Gastroesophageal sphincter (tissue), 4 donors: ENCODE results near the gene PRKAR1B. TPM values are rescaled to one million over a fixed set of nuclear protein-coding genes. Genes with fewer than 3 reads are reported as not detected.

Experiments used
- ATAC-seq: fragments of 150-250 bp; one replicate; pipeline ENCODE4 v1.9.1; 2016; ENCODE audit warnings: mild to moderate bottlenecking, moderate library complexity
- H3K27ac ChIP-seq, 4 donors: fragments of 200-600 bp; sonication (generic) in 3 of 4; 1 replicate in 3 of 4; 2 replicates in 1 of 4; pipeline ENCODE4 v1.5.1; 2016 to 2019
- H3K27me3 ChIP-seq: fragments of 200-600 bp; sonication (generic); one replicate; pipeline ENCODE4 v1.5.1; 2019
- H3K36me3 ChIP-seq, 2 donors: fragments of 200-600 bp; sonication (generic); one replicate each; pipeline ENCODE4 v1.5.1; 2019; ENCODE audit warnings: control low read depth in 1 of 2
- H3K4me1 ChIP-seq, 3 donors: fragments of 200-600 bp; sonication (generic); 1 replicate in 2 of 3; 2 replicates in 1 of 3; pipeline ENCODE4 v1.5.1; 2016 to 2019; ENCODE audit warnings: control low read depth in 2 of 3
- H3K4me3 ChIP-seq, 2 donors: fragments of 200-600 bp; sonication (generic); one replicate each; pipeline ENCODE4 v1.5.1; 2019; ENCODE audit warnings: mild to moderate bottlenecking in 1 of 2, moderate library complexity in 1 of 2
- H3K9me3 ChIP-seq, 3 donors: fragments of 200-600 bp; sonication (generic); one replicate each; pipeline ENCODE4 v1.5.1; 2017 to 2019; ENCODE audit warnings: control low read depth in 2 of 3
- EP300 ChIP-seq: sonication (generic); formaldehyde crosslinking; IDR thresholded peaks from one replicate; pipeline ENCODE4 v1.6.1; 2017; ENCODE audit warnings: antibody characterized with exemption, mild to moderate bottlenecking
- POLR2A ChIP-seq, 2 donors: fragments of 450-650 bp; IDR thresholded peaks; one replicate each; pipeline ENCODE4 v1.6.1; 2017; ENCODE audit warnings: antibody characterized with exemption in 2 of 2, mild to moderate bottlenecking in 2 of 2, moderate library complexity in 1 of 2
- POLR2AphosphoS5 ChIP-seq: sonication (generic); formaldehyde crosslinking; IDR thresholded peaks from one replicate; pipeline ENCODE4 v1.6.1; 2017; ENCODE audit warnings: antibody characterized with exemption
- WGBS, 2 donors: methylation state at CpG; one replicate each; pipeline ENCODE4 v1.1.5; 2018; ENCODE audit warnings: low coverage in 1 of 2; 5-methylcytosine and 5-hydroxymethylcytosine counted together
- total RNA-seq, 4 donors: library from RNA; depleted of rRNA; stranded (reverse); fragments of >200 nt; gene quantifications; one replicate each; pipeline ENCODE4 v1.1.0, GENCODE V29; 2016
- TF ChIP-seq, protein P1 (sequence below), 4 experiments: fragments of 200-600 bp in 2 of 4; fragments of 450-650 bp in 2 of 4; sonication (generic) in 1 of 4; IDR thresholded peaks; one replicate each; pipeline ENCODE4 v1.5.1; 2017 to 2019; ENCODE audit warnings: antibody characterized with exemption in 4 of 4, mild to moderate bottlenecking in 2 of 4, moderate library complexity in 2 of 4

Gene PRKAR1B
- total RNA-seq, 4 donors from 2014 or later, result 11.6 to 39.1 (median 24.8) TPM

DNA sequence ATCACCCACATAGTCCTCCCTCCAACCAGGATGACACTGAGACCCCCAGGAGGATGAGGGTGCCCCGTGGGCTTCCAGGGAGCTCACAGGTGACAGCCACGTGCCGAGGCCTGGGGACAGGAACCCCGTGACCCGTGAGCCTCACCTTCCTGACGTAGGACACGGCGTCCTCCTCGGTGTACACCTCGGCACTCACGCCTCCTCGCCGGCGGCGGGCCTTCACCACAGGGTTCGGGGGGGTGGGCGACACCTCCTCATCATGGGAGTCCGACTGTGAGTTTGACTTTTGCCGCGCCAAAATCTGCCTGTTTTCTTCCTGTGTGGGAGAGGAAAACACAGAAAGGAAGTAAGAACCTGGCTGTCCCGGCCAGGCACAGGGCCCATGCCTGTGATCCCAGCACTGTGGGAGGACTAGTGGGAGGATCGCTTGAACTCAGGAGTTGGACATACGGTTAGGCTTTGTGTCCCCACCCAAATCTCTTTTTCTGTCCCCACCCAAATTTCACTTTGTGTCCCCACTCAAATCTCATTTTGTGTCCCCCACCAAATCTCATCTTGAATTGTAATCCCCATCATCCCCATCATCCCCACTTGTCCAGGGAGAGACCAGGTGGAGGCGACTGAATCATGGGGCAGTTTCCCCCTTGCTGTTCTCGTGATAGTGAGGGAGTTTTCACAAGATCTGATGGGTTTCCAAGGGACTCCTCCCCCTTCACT is 46.5 kb downstream of the PRKAR1B start:
- Histone ChIP-seq H3K4me1 (peaks cover 0 to 1% (median 0%) of the 10 kb centered on the region in 3 donors), H3K9me3 (peaks cover 0 to 3% (median 2%) of the 10 kb centered on the region in 3 donors), H3K27ac (no peak overlapping the region), H3K27me3 (no peaks in the 10 kb centered on the region), H3K4me3 (no peak overlapping the region), H3K36me3 (peaks cover 0 to 41% of the 10 kb centered on the region in 2 donors)
- TF ChIP-seq POLR2A (IDR thresholded peaks at IDR 0.05) (no peak), EP300 (no peak), POLR2AphosphoS5 (no peak)
- TF ChIP-seq, protein P1, sequence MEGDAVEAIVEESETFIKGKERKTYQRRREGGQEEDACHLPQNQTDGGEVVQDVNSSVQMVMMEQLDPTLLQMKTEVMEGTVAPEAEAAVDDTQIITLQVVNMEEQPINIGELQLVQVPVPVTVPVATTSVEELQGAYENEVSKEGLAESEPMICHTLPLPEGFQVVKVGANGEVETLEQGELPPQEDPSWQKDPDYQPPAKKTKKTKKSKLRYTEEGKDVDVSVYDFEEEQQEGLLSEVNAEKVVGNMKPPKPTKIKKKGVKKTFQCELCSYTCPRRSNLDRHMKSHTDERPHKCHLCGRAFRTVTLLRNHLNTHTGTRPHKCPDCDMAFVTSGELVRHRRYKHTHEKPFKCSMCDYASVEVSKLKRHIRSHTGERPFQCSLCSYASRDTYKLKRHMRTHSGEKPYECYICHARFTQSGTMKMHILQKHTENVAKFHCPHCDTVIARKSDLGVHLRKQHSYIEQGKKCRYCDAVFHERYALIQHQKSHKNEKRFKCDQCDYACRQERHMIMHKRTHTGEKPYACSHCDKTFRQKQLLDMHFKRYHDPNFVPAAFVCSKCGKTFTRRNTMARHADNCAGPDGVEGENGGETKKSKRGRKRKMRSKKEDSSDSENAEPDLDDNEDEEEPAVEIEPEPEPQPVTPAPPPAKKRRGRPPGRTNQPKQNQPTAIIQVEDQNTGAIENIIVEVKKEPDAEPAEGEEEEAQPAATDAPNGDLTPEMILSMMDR (IDR thresholded peaks at IDR 0.05), result no peak
- no peak for ATAC-seq
- 93 to 94% methylated on average over 5 of the region's 25 CpGs for WGBS, 2 donors

DNA sequence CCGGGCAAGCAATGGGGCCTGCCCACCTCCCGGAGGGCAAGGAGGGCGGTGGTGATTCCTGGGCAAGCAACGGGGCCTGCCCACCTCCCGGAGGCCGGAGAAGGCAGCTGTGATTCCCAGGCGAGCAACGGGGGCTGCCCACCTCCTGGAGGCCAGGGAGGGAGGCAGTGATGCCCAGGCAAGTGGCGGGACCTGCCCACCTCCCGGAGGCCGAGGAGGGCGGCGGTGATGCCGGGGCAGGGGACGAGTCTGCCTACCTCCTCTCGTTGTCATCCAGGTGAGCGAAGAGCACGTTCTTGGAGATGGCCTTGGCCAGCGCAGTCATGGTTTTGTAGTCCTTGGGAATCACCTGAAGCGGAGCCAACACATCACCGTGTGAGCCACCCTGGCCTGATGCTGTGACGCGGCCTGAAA is 50.1 kb downstream of the PRKAR1B start:
- Histone ChIP-seq H3K4me3 (no peak overlapping the region), H3K36me3 (peaks cover 0 to 41% of the 10 kb centered on the region in 2 donors), H3K9me3 (no peaks in the 10 kb centered on the region), H3K27me3 (no peaks in the 10 kb centered on the region), H3K27ac (peak overlapping the region in 1 of 4 donors; percentile 88), H3K4me1 (peaks cover 0 to 11% (median 0%) of the 10 kb centered on the region in 3 donors)
- WGBS, 2 donors, result 94% methylated on average over 6 to 9 of the region's 23 CpGs
- no peak for TF ChIP-seq EP300
- TF ChIP-seq POLR2A (IDR thresholded peaks at IDR 0.05), result no peak
- TF ChIP-seq POLR2AphosphoS5, result no peak
- TF ChIP-seq, protein P1 (IDR thresholded peaks at IDR 0.05), result no peak
- ATAC-seq, result no peak

DNA sequence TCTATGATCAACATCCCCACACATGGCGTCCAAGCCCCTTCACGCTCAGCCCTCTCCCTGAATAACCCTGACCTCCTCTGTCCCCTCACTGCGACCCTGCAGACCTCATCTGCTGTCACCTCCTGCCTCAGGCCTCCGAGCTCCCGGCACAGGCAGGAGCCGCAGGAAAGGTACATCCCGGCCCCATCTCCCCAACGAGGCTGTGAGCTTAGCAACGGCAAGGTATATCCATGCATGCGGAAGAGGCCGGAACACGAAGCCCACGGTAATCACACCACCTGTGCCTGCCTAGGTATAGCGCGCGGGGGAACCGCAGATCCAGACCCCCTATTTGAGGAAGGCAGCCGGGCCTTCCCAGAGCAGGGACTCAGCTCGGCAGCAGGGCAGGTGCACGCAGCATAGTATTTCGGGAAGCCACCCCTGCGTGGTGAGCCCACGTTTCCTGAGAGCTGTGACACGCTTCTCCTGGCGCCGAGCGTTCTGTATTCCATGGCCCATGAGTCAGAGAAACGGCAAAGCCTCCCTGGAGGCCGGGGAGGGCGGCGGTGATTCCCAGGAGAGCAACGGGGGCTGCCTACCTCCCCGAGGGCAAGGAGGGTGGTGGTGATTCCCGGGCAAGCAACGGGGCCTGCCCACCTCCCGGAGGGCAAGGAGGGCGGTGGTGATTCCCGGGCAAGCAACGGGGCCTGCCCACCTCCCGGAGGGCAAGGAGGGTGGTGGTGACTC is 50.7 kb downstream of the PRKAR1B start:
- Histone ChIP-seq H3K36me3 (peaks cover 0 to 41% of the 10 kb centered on the region in 2 donors), H3K27me3 (no peaks in the 10 kb centered on the region), H3K27ac (peak overlapping the region in 1 of 4 donors; percentile 88), H3K9me3 (no peaks in the 10 kb centered on the region), H3K4me1 (peaks cover 0 to 11% (median 0%) of the 10 kb centered on the region in 3 donors), H3K4me3 (no peak overlapping the region)
- WGBS, 2 donors, result 92 to 98% methylated on average over 3 to 9 of the region's 40 CpGs
- no peak for ATAC-seq
- no peak for TF ChIP-seq EP300
- no peak for TF ChIP-seq POLR2AphosphoS5
- TF ChIP-seq, protein P1 (IDR thresholded peaks at IDR 0.05), result no peak
- TF ChIP-seq POLR2A (IDR thresholded peaks at IDR 0.05), result no peak

DNA sequence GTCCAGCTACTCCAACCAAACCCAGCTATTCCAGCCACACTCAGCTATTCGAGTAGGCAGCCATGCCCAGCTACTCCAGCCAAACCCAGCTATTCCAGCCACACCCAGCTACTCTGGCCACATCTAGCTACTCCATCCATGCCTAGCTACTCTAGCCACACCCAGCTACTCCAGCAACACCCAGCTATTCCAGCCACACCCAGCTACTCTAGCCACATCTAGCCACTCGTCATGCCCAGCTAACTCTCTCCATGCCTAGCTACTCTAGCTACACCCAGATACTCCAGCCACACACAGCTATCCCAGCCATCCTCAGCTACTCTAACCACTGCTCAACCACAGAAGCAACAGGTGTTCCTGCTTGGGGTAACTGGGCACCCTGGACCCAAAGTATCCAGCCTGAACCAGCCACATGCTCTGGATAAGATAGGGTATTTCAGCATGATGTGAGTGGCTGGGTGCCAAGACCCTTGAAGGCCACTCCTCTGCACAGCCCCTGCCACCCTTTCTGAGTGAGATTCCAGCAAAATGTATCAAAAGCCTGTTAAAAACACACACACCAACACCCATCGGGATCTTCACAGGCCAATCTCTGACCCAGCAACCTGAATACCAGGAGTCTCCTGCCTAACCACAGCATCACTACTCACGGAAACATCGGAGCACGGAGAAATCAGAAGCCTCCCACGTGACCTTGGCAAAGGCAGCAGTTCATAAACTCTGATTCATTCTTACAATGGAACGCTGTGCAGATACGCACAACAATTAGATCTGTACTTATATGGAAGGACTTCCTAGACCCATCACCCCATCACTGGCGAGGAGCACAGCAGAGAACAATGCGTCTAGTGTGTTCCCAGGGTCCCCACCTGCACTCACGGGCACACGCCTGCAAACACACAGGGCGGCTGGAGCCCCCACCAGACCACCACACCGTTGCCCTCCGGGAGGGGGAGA is 52.3 kb downstream of the PRKAR1B start:
- TF ChIP-seq EP300, result peak; percentile 15
- TF ChIP-seq, protein P1 (IDR thresholded peaks at IDR 0.05), result no peak
- no peaks in the 10 kb centered on the region for H3K27me3 ChIP-seq
- WGBS, 2 donors, result 66 to 82% methylated on average over 7 of the region's 16 CpGs
- H3K27ac ChIP-seq, result peak overlapping the region; percentile 31 to 92 (median 83)
- H3K36me3 ChIP-seq, result peaks cover 0 to 30% of the 10 kb centered on the region in 2 donors
- H3K4me1 ChIP-seq, result peaks cover 0 to 11% (median 0%) of the 10 kb centered on the region in 3 donors
- H3K9me3 ChIP-seq, result no peaks in the 10 kb centered on the region
- ATAC-seq, result peak; percentile 89
- no peak overlapping the region for H3K4me3 ChIP-seq
